ENCODE data around the gene CDK15. TPM values are rescaled to one million over a fixed set of nuclear protein-coding genes. Genes with fewer than 3 reads are reported as not detected.

The CDK15 gene
- total RNA-seq, 1 donor from 2014 or later, result not detected

GRCh38 chr2:201852462-201852861 is 46.1 kb downstream of the CDK15 start:
- H3K4me1 Mint-ChIP-seq, result no peaks in the 10 kb centered on the region
- H3K4me3 Mint-ChIP-seq, result no peak overlapping the region
- H3K27ac Mint-ChIP-seq, result no peak overlapping the region
- intact Hi-C loops (cut with micrococcal nuclease), result no loop called here
- H3K9me3 Mint-ChIP-seq, result no peaks in the 10 kb centered on the region
- H3K36me3 Mint-ChIP-seq (ENCODE audit: low read depth), result no peaks in the 10 kb centered on the region
- DNase-seq, result no peak
- peaks cover 14% of the 10 kb centered on the region for H3K27me3 Mint-ChIP-seq

DNA sequence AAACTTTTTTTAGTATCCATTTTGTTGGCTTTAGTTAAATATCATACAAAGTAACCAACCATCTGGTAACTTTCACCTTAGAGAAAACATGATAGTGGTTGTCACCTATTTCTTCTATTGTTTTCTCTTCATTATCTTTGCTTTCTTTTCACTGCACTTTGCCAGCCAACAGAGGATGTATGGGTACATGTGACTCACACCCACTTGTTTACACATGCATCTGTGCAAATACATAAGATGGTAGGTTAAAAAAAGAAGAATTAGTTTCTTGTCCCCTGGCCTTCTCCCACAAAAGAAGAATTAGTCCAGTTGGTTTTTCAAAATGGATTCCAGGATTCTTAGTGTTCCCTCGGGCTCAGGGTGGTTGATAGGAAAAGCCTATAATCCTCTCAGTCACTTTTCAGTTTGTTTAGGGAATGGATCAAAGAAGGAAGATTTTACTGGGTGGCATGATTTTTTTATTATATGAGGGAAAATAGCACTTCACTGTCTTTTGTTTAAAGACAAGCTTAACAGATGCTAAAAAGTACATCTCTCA is 46.6 kb downstream of the CDK15 start:
- DNase-seq, result no peak
- no peaks in the 10 kb centered on the region for H3K9me3 Mint-ChIP-seq
- H3K4me1 Mint-ChIP-seq, result no peaks in the 10 kb centered on the region
- no peaks in the 10 kb centered on the region for H3K36me3 Mint-ChIP-seq (ENCODE audit: low read depth)
- H3K27ac Mint-ChIP-seq, result no peak overlapping the region
- no peak overlapping the region for H3K4me3 Mint-ChIP-seq
- peaks cover 18% of the 10 kb centered on the region for H3K27me3 Mint-ChIP-seq
- intact Hi-C loops (cut with micrococcal nuclease), result no loop called here

GRCh38 chr2:201854221-201854801 is 48.0 kb downstream of the CDK15 start:
- Mint-ChIP-seq H3K9me3 (no peaks in the 10 kb centered on the region), H3K4me1 (peaks cover 8% of the 10 kb centered on the region), H3K4me3 (no peak overlapping the region), H3K36me3 (ENCODE audit: low read depth) (no peaks in the 10 kb centered on the region), H3K27me3 (peaks cover 28% of the 10 kb centered on the region), H3K27ac (no peak overlapping the region)
- DNase-seq, result no peak
- intact Hi-C loops (cut with micrococcal nuclease), result no loop called here

DNA sequence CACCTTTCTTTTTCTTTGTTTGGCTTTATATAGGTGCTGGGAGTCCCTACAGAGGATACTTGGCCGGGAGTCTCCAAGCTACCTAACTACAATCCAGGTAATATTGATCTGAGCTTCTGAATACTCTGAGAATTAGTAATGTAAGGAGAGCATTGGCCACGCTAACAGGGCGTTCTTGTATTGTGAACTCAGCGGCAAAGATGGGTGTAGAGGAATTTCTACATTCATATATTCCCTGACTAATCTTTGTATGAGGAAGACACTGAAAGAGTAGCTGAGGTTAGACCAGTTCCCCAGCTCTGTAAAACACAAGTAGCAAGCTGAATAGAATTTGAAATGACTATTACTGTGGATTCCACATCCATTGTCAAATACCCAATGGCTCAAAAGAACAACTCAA is 48.5 kb downstream of the CDK15 start:
- H3K27me3 Mint-ChIP-seq, result peaks cover 28% of the 10 kb centered on the region
- H3K9me3 Mint-ChIP-seq, result no peaks in the 10 kb centered on the region
- H3K36me3 Mint-ChIP-seq (ENCODE audit: low read depth), result no peaks in the 10 kb centered on the region
- no peak overlapping the region for H3K27ac Mint-ChIP-seq
- DNase-seq, result no peak
- intact Hi-C loops (cut with micrococcal nuclease), result no loop called here
- H3K4me1 Mint-ChIP-seq, result peaks cover 8% of the 10 kb centered on the region
- H3K4me3 Mint-ChIP-seq, result no peak overlapping the region

DNA sequence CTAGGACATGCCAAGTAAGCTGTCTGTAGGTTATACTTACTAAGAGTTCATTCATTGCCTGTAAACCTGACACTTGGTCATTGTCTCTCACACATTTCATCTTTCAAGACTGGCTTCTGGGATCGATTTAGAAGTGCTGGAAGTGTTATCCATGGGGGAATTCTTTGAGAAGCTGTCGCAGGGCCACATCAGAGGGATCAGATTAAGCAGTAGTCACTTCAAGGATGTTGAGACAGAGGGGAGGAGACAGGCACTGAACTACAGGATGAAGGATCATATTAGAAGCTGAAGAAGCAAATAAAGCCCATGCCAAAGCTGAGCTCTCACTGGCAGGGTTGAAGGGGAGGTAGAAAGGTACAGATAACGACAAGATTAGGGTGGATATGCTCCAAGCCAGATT is 49.0 kb downstream of the CDK15 start:
- intact Hi-C loops (cut with micrococcal nuclease), result no loop called here
- Mint-ChIP-seq H3K4me3 (no peak overlapping the region), H3K9me3 (no peaks in the 10 kb centered on the region), H3K4me1 (peaks cover 8% of the 10 kb centered on the region), H3K27ac (no peak overlapping the region), H3K36me3 (ENCODE audit: low read depth) (no peaks in the 10 kb centered on the region), H3K27me3 (peaks cover 31% of the 10 kb centered on the region)
- no peak for DNase-seq

DNA sequence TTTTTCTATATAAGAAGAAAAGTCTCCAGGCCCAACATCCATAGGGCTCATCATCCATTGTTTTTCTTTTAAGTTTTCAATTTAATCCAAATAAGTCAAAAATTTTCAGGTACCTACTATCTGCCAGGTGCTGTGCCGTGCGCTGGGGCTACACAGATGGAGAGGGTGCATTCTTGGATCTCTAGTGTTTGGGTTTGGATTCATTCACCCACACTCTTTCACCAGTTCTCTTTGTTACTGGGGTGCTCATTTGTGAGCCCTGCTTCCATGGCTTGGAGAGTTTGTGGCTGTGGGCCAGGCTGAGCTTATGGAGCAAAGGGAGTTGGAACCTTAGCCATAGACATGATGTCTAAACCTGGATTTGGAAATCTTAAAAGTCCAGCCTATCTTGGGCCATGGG is 51.0 kb downstream of the CDK15 start:
- H3K27ac Mint-ChIP-seq, result no peak overlapping the region
- H3K4me1 Mint-ChIP-seq, result peaks cover 12% of the 10 kb centered on the region
- DNase-seq, result no peak
- H3K27me3 Mint-ChIP-seq, result peaks cover 35% of the 10 kb centered on the region
- no peaks in the 10 kb centered on the region for H3K9me3 Mint-ChIP-seq
- no peaks in the 10 kb centered on the region for H3K36me3 Mint-ChIP-seq (ENCODE audit: low read depth)
- no peak overlapping the region for H3K4me3 Mint-ChIP-seq
- intact Hi-C loops (cut with micrococcal nuclease), result no loop called here

DNA sequence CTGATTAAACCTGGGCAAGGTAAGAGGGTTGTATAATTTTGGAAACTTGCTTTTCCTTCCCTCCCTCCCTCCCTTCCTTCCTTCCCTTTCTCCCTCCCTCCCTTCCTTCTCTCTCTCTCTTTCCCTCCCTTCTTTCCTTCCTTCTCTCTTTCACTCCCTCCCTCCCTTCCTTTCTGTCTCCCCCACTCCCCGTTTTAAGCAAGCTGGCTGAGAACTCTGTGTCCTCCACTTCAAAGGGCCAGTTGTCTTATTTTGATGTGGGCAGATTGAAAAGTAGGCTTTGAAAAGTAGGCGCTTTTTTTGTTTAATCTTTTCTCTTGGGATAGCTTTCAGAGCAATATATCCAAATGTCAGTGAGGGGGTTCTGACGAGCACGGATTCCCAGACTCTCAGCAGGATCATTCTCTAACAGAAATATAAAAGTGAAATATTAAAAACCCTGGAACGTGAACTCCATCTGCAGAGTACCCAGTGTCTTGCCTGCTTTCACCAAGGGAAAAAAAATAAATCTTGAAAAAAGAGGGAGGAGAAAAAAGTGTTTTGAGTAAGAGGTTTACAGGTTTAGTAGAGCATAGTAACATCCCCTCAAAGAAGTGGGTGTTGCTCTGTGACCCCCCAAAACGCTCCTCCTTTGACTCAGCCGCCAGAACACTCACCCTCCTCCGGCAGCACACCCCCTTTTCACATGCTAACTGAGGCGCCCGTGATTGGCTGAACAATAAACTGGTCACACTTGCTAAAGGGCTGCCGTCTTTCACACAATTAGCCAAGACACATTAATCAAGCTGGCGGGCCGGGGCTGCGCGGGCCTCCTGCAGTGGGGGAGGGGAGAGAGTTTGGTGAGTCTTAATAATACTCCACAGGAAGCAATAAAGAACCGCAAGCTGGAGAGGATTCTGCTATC is 52.2 kb downstream of the CDK15 start:
- H3K27ac Mint-ChIP-seq, result no peak overlapping the region
- intact Hi-C loops (cut with micrococcal nuclease), result no loop called here
- H3K9me3 Mint-ChIP-seq, result no peaks in the 10 kb centered on the region
- H3K36me3 Mint-ChIP-seq (ENCODE audit: low read depth), result no peaks in the 10 kb centered on the region
- peaks cover 39% of the 10 kb centered on the region for H3K27me3 Mint-ChIP-seq
- H3K4me3 Mint-ChIP-seq, result no peak overlapping the region
- peaks cover 12% of the 10 kb centered on the region for H3K4me1 Mint-ChIP-seq
- DNase-seq, result no peak

- H3K27me3 Mint-ChIP-seq, result peaks cover 40% of the 10 kb centered on the region
- DNase-seq, result no peak
- no peak overlapping the region for H3K27ac Mint-ChIP-seq
- H3K36me3 Mint-ChIP-seq (ENCODE audit: low read depth), result no peaks in the 10 kb centered on the region
- H3K9me3 Mint-ChIP-seq, result no peaks in the 10 kb centered on the region
- peaks cover 12% of the 10 kb centered on the region for H3K4me1 Mint-ChIP-seq
- no peak overlapping the region for H3K4me3 Mint-ChIP-seq
- intact Hi-C loops (cut with micrococcal nuclease), result loop anchor here (1.0 to 10.0 kb wide), 2 partner anchors 175 to 318 kb away; partner anchors contain the start of gene FZD7
Observed at GRCh38 chr2:201859949-201860348, 53.6 kb downstream of the CDK15 start.

GRCh38 chr2:201860636-201861066 is 54.3 kb downstream of the CDK15 start:
- Mint-ChIP-seq H3K4me3 (no peak overlapping the region), H3K4me1 (peaks cover 12% of the 10 kb centered on the region), H3K9me3 (no peaks in the 10 kb centered on the region), H3K27me3 (peaks cover 38% of the 10 kb centered on the region), H3K36me3 (ENCODE audit: low read depth) (no peaks in the 10 kb centered on the region), H3K27ac (no peak overlapping the region)
- intact Hi-C loops (cut with micrococcal nuclease), result loop anchor here (1.0 to 10.0 kb wide), 2 partner anchors 174 to 318 kb away; partner anchors contain the start of gene FZD7
- DNase-seq, result peak; percentile 83

DNA sequence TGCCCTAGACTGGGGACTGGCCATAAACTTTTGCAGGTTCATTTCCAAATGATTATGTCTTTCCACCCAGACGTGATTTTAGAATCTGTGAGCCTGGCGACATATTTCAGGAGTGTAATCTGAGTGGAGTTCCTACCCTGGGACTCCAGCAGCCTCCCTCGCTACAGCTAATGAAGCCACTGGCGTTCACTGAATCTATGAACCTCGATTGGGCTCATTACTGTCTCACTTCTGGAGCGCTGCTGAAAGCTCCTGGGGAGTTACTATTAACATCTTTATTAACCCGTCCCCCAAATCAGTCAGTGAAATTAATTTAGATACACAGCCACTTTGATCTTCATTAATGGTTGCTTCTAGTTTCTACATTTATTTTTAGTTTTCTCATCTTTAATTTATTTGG is 56.5 kb downstream of the CDK15 start:
- H3K36me3 Mint-ChIP-seq (ENCODE audit: low read depth), result no peaks in the 10 kb centered on the region
- peaks cover 12% of the 10 kb centered on the region for H3K4me1 Mint-ChIP-seq
- DNase-seq, result no peak
- peaks cover 35% of the 10 kb centered on the region for H3K27me3 Mint-ChIP-seq
- intact Hi-C loops (cut with micrococcal nuclease), result loop anchor here (10.0 kb wide), 1 partner anchor 172 kb away; the partner anchor contains the start of gene FZD7
- no peaks in the 10 kb centered on the region for H3K9me3 Mint-ChIP-seq
- H3K27ac Mint-ChIP-seq, result no peak overlapping the region
- H3K4me3 Mint-ChIP-seq, result no peak overlapping the region

DNA sequence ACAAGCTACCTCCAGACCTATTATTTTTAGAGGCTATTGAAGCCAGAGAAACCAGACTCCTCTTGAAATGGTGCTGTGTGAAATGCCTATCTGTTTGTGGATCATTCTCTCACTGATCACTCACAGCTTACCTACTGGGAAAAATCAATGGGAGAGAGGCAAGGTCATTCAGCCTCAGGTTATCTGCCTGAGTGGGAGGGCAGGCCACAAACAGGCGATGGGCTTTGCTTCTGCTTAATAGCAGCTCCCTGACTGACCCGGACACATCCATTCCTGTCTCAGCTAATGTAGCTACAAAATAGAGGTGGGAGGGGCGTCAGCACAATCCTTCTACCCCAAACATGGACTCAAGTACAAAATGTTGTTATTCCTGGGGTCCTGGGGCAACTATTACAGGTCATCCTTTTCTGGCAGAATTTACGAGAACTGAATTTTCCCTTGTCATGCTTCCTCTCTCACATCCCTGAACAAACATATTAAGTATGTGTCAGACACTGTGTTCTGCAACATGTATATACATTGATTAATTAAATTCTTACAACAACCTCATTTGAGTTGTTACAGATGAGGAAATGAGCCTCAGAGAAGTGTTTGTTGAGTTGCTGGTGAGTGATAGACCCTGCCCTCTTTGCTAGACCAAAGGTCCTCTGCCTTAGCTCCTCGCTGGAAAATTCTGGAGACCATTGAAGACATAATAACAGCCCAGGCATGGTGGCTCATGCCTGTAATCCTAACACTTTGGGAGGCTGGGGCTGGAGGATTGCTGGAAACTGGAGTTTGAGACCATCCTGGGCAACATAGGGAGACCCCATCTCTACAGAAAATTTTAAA is 60.5 kb downstream of the CDK15 start:
- H3K4me1 Mint-ChIP-seq, result no peaks in the 10 kb centered on the region
- no peak for DNase-seq
- H3K27ac Mint-ChIP-seq, result no peak overlapping the region
- no peak overlapping the region for H3K4me3 Mint-ChIP-seq
- peaks cover 23% of the 10 kb centered on the region for H3K27me3 Mint-ChIP-seq
- no peaks in the 10 kb centered on the region for H3K36me3 Mint-ChIP-seq (ENCODE audit: low read depth)
- no peaks in the 10 kb centered on the region for H3K9me3 Mint-ChIP-seq
- intact Hi-C loops (cut with micrococcal nuclease), result loop anchor here (10.0 kb wide), 1 partner anchor 168 kb away; the partner anchor contains the start of gene FZD7

- Mint-ChIP-seq H3K36me3 (ENCODE audit: low read depth) (no peaks in the 10 kb centered on the region), H3K4me1 (no peaks in the 10 kb centered on the region), H3K4me3 (no peak overlapping the region), H3K27me3 (peaks cover 25% of the 10 kb centered on the region), H3K27ac (no peak overlapping the region), H3K9me3 (no peaks in the 10 kb centered on the region)
- DNase-seq, result no peak
- intact Hi-C loops (cut with micrococcal nuclease), result no loop called here
Observed at GRCh38 chr2:201871471-201871870, 65.1 kb downstream of the CDK15 start.

- H3K9me3 Mint-ChIP-seq, result no peaks in the 10 kb centered on the region
- H3K36me3 Mint-ChIP-seq (ENCODE audit: low read depth), result no peaks in the 10 kb centered on the region
- no peaks in the 10 kb centered on the region for H3K4me1 Mint-ChIP-seq
- peaks cover 27% of the 10 kb centered on the region for H3K27me3 Mint-ChIP-seq
- no peak for DNase-seq
- no peak overlapping the region for H3K27ac Mint-ChIP-seq
- intact Hi-C loops (cut with micrococcal nuclease), result no loop called here
- no peak overlapping the region for H3K4me3 Mint-ChIP-seq
Observed at GRCh38 chr2:201872591-201872990, 66.3 kb downstream of the CDK15 start.

Data from activated CD4-positive, alpha-beta T cell treated with anti-CD3 and anti-CD28 coated beads, Interleukin-2, amount 10 ng/mL, durations not matched to agents 24 days and 14 days (primary cell).